Panc1 (cell line): ENCODE data around the gene TECPR2. TPM values are rescaled to one million over a fixed set of nuclear protein-coding genes. Genes with fewer than 3 reads are reported as not detected.

Experiments used
- ATAC-seq: fragments of 200-7000 bp; cut with Tn5 transposase; 2 replicates; pipeline ENCODE4 v1.9.1; 2020; ENCODE audit warnings: mild to moderate bottlenecking, moderate library complexity
- BruUV-seq: library from RNA; stranded (reverse); fragments of 400-500 nt; replicated peaks from 2 replicates; lab custom pipeline; 2021; lab: Mats Ljungman, UMichigan
- CTCF ChIA-PET: fragments of 300-600 bp; sonication (Branson Sonifier 250); formaldehyde crosslinking; loops from one replicate; lab custom pipeline; 2022; ENCODE audit warnings: antibody characterized with exemption; lab: Charles Lee
- POLR2A ChIA-PET: fragments of 300-600 bp; sonication (Branson Sonifier 250); formaldehyde crosslinking; loops from one replicate; lab custom pipeline; 2022; ENCODE audit warnings: antibody characterized with exemption; lab: Charles Lee
- DNase-seq: peaks from one replicate; pipeline ENCODE4 v3.0.0-alpha.2; 2010; ENCODE audit warnings: low read depth, low spot score
- H3K27ac ChIP-seq: 2 replicates; pipeline ENCODE4 v1.5.1; 2011; ENCODE audit warnings: mild to moderate bottlenecking, low read length, inconsistent platforms
- H3K27me3 ChIP-seq: fragments of 200-500 bp; sonication (Bioruptor generic); 2 replicates; pipeline ENCODE4 v1.6.0; 2014; ENCODE audit warnings: low read length, inconsistent platforms; ENCODE audit not compliant: control insufficient read depth, insufficient read depth
- H3K36me3 ChIP-seq: fragments of 200-500 bp; sonication (Bioruptor generic); 2 replicates; pipeline ENCODE4 v1.5.1; 2014; ENCODE audit warnings: inconsistent platforms, mild to moderate bottlenecking, low read length, moderate library complexity; ENCODE audit not compliant: control insufficient read depth, insufficient read depth
- H3K4me1 ChIP-seq: 2 replicates; pipeline ENCODE4 v1.5.1; 2011; ENCODE audit warnings: inconsistent platforms, mild to moderate bottlenecking, low read length, moderate library complexity; ENCODE audit not compliant: control insufficient read depth, insufficient read depth
- H3K4me3 ChIP-seq, 2 experiments: 2 replicates each; pipeline ENCODE4 v1.5.1; 2011 to 2012; ENCODE audit warnings: low read depth in 2 of 2, low read length in 2 of 2, mild to moderate bottlenecking in 2 of 2, inconsistent platforms in 1 of 2, moderate library complexity in 1 of 2
- H3K9me3 ChIP-seq: fragments of 200-500 bp; sonication (Bioruptor generic); 2 replicates; pipeline ENCODE4 v1.5.1; 2014; ENCODE audit warnings: low read depth, mild to moderate bottlenecking, inconsistent platforms, low read length, moderate library complexity; ENCODE audit not compliant: control insufficient read depth, insufficient read depth
- CTCF ChIP-seq: fragments of 450-650 bp; IDR thresholded peaks from 2 replicates; pipeline ENCODE4 v1.5.1; 2017; ENCODE audit warnings: mild to moderate bottlenecking
- POLR2AphosphoS5 ChIP-seq: IDR thresholded peaks from 2 replicates; pipeline ENCODE4 v1.6.1; 2012; ENCODE audit warnings: mild to moderate bottlenecking, low read depth, low read length, moderate library complexity
- REST ChIP-seq, 2 experiments: IDR thresholded peaks; 2 replicates each; pipeline ENCODE4 v1.6.1; 2011 to 2012; ENCODE audit warnings: low read depth in 2 of 2, control low read depth in 1 of 2, low read length in 1 of 2, mild to moderate bottlenecking in 1 of 2, moderate library complexity in 1 of 2; ENCODE audit not compliant: insufficient read depth in 1 of 2
- SIN3A ChIP-seq: IDR thresholded peaks from 2 replicates; pipeline ENCODE4 v1.6.1; 2012; ENCODE audit warnings: low read depth, mild to moderate bottlenecking, low read length, moderate library complexity, borderline replicate concordance; ENCODE audit not compliant: insufficient read depth
- TCF7L2 ChIP-seq: IDR thresholded peaks from 2 replicates; pipeline ENCODE4 v1.6.1; 2011; ENCODE audit warnings: mild to moderate bottlenecking, low read depth, low read length, inconsistent platforms
- in situ Hi-C: cut with HindIII; loops from 2 replicates; pipeline ENCODE4 v1.10.0; 2016; ENCODE audit warnings: low sequenced_read_pairs, low pct_unique_long_range_greater_than_20kb
- intact Hi-C: fragments of 100-400 bp; cut with micrococcal nuclease; formaldehyde crosslinking; loops from one replicate; pipeline ENCODE4 v1.10.0; 2022; ENCODE audit not compliant: unreplicated experiment
- total RNA-seq: library from RNA; stranded (reverse); gene quantifications from one replicate; pipeline ENCODE4 v1.2.1, GENCODE V29; 2021; ENCODE audit not compliant: unreplicated experiment

Gene TECPR2
- total RNA-seq, 1 experiment from 2014 or later: 15.5 TPM

- intact Hi-C loops: no loop called here
- ChIA-PET CTCF (no interaction called here), POLR2A (no interaction called here)
- DNase-seq (no peak), ATAC-seq (no peak)
- H3K9me3 ChIP-seq: no peaks in the 10 kb centered on the region
- H3K27ac ChIP-seq: no peak overlapping the region
- BruUV-seq: no TSS peak
- H3K4me3 ChIP-seq: no peak overlapping the region
- no peaks in the 10 kb centered on the region for H3K4me1 ChIP-seq
- TF ChIP-seq SIN3A (no peak), CTCF (no peak), POLR2AphosphoS5 (no peak), REST (IDR thresholded peaks at IDR 0.05; ENCODE audit: insufficient read depth in 1 of 2, low read depth in 2 of 2, low read length in 1 of 2) (no peak), TCF7L2 (no peak)
- no peaks in the 10 kb centered on the region for H3K27me3 ChIP-seq
- in situ Hi-C loops: no loop called here
- H3K36me3 ChIP-seq: no peaks in the 10 kb centered on the region
Observed at GRCh38 chr14:102496331-102496691, 133.6 kb downstream of the TECPR2 start.

- TF ChIP-seq POLR2AphosphoS5 (no peak), SIN3A (no peak)
- ChIA-PET POLR2A (no interaction called here), CTCF (no interaction called here)
- in situ Hi-C loops: no loop called here
- ATAC-seq (no peak), DNase-seq (no peak)
- H3K4me3 ChIP-seq: no peak overlapping the region
- intact Hi-C loops: no loop called here
- no peaks in the 10 kb centered on the region for H3K4me1 ChIP-seq
- H3K9me3 ChIP-seq: no peaks in the 10 kb centered on the region
- BruUV-seq: no TSS peak
- H3K27me3 ChIP-seq: no peaks in the 10 kb centered on the region
- H3K36me3 ChIP-seq: no peaks in the 10 kb centered on the region
- H3K27ac ChIP-seq: no peak overlapping the region
Observed at GRCh38 chr14:102496958-102497744, 134.4 kb downstream of the TECPR2 start.
